GM19193 (cell line): ENCODE data around the gene USP40.

Source experiments
- POLR2A ChIP-seq: IDR thresholded peaks from 4 replicates; pipeline ENCODE4 v1.6.1; 2011; ENCODE audit not compliant: insufficient read depth, insufficient read length; ENCODE audit errors: extremely low read depth

USP40 gene

DNA sequence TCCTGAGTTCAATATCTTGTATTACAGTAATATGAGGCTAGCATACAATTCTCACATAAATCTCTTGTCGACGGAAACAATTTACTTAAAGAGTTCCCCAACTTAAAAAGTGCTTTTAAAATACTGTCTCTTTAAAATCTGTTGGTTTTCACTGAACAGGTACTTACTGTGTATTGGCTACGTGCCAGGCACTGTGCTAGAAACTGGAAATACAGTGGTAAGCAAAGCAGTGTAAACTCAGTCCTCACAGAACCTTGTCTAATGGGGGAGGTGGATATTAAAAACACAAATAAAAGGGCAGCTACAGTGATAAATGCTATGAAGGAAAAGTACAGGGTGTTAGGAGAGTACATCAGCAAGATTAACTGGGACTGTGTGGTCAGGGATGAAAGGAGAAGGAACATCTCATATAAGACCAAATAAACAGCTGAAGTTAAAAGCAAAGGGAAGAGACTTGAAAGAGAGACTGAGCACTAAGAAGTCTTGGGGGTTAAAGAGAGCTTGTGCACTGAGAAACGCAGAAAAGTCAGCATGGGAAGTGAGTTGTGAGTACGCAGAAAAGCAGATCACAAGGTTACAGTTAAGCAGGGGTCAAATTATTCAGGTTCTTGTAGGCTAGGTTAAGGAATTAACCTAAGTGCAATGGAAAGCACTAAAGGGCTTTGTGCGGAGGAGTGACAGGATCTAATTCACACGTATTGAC lies 52.5 kb downstream of the USP40 start:
- TF ChIP-seq POLR2A: no peak

DNA sequence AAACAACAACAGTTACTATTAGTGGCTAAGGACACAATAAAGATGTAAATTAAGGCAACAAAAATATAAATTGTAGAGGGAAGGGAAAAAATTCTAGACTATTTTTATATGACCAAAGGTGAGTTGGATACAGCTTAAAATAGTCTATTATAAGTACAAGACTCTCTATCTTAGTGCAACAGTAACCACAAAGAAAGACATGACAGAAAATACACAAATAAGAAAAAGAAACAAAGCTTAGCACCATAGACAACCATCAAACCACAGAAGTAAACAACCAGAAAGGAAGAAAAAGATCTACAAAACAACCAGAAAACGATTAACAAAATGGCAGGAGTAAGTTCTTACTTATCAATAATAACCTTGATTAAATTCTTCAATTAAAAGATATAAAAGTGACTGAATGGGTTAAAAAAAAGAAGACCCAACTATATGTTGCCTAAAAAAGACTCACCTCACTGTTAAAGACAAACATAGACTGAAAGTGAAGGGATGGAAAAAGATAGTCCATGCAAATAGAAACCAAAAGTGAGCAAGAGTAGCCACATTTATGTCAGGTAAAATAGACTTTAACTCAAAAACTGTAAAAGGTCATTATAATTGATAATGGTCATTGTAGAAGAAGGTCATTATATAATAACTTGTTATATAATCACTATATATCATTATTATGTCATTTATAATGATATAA lies 62.5 kb downstream of the USP40 start:
- no peak for TF ChIP-seq POLR2A

DNA sequence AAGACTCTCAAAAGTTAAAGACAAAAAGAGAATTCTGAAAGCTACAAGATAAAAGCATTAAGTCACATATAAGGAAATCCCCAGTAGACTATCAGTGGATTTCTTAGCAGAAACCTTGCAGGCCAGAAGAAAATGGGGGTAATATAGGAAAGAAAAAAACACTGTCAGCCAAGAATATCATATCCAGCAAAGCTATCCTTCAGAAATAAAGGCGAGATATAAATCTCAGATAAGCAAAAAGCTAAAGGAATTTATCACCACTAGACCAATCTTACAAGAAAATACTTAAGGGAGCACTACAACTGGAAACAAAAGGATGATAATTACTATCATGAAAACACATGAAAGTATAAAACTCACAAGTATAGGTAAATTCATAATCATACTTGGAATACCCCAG lies 63.1 kb downstream of the USP40 start:
- no peak for TF ChIP-seq POLR2A

DNA sequence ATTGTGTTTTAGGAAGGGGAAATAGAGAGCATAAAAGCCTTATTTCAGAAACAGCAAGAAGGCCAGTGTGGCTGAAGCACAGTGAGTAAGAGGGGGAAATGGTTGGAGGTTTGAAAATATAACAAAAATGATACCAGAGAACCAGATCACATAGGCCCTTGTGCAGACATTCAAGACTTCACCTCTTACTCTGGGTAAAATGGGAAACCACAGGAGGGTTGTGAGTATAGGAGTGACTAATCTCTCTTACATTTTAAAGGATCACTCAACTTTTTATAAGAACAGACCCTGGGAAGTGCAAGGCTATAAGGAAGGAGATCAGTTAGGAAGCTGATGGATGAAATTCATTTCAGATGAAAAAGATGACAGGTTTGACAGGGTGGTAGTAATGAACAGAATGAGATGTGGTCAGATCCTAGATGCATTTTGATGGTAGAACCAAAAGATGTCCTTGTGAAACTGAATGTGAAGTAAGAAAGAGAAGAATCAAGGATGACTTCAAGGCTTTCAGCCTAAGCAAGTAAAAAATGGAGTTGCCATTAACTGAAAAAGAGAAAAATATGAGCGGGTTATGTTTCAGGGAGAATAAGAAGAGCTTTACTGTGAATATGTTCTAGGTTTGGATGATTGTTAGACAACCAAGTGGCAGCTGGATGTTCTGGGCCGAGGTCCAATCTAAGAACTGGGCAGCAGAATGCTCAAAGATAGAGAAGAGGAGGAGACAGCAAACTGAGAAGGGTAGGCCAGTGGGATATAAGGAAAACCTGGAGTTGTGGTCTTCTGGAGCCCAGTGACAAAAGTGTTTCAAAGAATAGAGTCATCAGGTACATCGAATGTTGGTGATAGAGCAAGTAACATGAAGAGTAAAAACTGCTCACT lies 65.1 kb downstream of the USP40 start:
- TF ChIP-seq POLR2A: no peak

DNA sequence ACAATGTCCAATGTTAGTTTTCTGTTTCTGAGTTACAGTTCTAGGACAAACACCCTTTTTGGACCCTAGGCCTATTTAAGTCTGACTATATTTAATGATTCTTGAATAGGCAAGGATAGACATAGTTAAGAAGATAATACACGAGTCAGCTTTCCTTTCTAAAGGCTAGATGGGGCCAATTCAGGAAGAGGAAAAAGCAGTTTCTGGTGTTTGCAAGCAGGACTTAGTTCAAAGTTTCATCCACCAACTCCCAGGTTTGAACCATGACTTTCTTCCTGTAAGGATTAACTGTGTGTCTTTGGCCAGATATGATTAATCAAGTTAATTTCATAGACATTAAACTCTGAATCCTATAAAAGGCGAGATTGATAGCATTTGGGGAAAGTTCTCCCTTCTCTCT lies 66.7 kb downstream of the USP40 start:
- no peak for TF ChIP-seq POLR2A

DNA sequence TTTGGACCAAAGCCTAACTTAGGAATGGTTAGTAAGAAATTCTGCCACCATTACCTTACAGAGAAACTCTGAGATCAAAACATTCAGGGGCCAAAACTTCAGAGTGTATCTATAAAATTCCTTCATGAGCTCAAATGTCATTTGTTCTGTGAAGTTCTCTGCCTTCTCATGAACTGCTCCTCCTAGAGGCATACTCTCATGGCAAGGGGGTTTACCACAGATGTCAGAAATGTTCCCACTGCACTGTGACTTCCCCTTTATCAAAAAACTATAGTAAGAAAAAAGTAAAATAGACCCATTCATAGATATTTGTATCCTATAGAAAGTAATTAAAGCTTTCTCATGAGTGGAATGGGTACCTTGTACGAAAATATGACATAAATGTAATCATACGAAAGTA lies 68.5 kb downstream of the USP40 start:
- no peak for TF ChIP-seq POLR2A

DNA sequence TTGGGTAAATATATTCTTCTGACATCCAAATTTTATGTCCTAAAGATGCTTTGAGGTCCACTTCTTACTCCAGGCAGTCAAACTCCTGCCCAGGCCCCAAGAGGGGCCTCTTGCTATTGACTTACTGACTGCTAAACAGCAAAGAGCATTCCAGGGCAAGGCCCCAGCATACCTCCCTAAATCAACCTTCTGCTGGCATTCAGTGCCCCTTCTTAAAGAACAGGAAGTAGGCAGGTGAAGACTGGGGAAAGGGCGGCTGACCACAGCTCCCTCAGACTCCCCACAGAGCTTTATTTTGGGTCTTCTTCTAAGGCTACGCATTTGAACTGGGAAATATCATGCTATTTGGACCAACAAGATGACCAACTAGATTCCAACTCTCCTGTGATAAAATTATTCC lies 68.9 kb downstream of the USP40 start:
- TF ChIP-seq POLR2A: no peak

DNA sequence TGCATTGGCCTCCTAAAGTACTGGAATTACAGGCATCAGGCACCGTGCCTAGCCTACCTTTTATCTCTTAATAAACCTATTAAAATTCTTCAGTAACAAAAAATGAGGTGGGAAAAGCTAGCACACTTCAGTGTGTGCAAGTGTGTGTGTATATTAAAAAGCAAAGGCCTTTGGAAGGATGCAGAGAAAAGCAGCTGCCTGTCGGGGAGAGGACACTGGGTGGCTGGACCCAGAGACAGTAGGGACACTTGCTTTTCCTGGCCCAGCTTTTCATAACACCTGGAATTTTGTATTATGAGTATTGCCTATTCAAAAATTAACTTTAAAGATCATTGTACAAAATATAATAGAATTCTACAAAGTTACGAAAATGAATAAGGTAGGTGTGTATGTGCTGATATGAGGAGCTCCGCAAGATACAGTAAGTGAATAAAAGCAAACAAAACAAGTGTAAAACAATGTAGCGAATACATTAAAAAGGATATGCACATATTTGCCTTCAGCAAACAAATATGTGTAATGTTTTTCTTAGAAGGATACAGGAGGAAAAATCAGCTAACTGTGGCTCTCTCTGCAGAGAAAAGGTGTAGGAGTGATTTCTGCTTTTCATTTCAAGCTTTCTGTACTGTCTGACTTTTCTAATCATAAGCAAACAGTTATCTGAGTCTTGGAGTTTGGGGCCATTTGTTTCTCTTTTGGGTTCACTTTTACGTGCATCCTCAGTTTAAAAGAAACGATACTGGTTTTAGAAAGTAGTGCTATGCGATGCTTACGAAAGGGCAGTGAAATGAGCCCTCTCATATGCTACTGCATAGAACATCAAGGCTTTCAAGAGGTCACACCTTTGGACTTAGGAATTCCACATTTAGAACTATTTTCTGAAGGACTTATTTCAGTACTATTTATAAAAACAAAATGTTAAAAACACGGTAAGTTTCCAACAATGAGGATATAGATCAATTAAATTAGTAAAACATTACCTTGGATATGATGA lies 70.8 kb downstream of the USP40 start:
- TF ChIP-seq POLR2A: no peak

DNA sequence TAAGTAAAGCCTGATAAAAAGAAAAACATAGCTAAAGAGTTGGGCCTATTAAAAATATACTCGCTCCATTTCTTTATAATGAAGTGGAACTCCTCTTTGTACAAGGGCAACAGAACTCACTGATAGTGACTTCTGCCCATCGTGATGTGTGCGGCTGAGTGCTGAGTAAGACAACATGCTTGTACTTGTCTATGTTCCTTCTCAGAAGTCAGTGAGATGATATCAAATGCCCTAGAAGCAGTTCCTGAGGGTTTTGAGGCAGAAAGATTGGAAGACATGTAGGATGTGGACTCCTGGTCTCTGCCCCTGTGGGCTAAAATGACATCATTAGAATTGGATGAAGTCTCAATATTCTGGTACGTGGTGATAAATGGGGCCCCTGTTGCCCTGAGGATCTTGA lies 73.8 kb downstream of the USP40 start:
- no peak for TF ChIP-seq POLR2A

DNA sequence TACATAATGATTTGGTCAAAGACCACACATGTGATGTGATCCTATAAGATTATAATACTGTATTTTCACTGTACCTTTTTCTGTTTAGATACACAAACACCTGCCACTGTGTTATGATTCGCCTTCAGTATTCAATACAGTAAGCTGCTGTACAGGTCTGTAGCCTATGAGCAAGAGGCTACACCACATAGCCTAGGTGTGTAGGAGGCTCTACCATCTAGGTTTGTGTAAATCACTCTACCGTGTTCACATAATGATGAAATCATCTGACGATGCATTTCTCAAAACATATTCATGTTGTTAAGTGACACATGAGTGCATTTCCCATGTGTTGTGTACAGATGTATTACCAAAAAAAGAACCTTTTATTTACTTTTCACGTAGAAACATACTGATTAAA lies 74.5 kb downstream of the USP40 start:
- TF ChIP-seq POLR2A: no peak

DNA sequence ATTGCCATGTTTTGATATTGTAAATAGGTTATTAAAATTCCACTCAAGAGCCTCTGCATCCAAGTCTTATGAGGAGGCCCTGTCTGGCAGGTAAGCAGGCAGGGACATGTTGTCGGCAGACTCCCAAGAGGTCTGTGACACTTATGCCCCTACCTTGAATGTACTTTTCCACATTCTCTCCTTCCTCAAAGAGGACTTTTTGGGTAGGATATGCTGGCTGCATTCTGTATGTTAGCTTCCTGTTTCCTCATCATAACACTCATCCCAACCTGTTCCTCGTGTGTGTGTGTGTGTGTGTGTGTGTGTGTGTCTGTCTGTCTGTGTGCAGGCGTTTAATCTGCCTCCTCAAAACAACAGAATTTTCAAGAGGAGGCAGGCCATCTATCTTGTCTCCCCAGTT lies 75.3 kb downstream of the USP40 start:
- TF ChIP-seq POLR2A: no peak

DNA sequence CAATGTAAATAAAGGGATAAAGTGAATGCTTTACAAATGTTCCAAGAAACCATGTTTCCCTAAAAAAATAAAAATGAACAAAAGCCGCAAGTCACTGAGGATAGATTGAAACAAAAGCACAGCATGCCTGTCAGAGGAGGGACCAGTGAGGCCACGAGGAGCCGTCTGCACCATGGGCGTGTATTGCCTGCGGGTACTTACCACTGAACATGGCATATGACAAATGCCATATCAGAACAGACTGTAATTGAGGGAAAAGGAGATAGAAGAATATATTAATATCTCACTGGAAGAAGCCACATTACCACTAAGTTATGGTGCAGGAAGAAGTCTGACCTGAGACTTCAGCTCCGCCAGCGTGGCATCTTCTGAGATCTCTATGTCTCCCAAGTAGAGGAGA lies 75.8 kb downstream of the USP40 start:
- TF ChIP-seq POLR2A: no peak

DNA sequence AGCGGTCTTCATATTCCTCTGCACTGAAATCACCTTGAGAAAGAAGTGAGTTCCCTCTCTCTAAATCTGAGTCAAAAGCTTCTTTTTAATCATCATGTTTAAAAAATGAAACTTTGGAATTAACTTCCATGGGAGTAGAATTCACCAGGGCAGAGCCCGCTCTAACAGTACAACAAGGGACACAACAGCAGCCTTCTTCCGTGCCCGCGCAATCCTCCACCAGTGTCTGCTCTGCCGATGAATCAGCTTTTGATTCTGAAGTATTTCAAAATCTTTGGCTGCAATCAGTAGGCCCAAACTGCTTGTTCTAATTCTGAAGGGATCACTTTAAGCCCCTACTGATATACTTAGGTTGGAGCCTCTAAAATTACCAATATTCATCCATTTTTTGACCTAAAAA lies 76.9 kb downstream of the USP40 start:
- no peak for TF ChIP-seq POLR2A

DNA sequence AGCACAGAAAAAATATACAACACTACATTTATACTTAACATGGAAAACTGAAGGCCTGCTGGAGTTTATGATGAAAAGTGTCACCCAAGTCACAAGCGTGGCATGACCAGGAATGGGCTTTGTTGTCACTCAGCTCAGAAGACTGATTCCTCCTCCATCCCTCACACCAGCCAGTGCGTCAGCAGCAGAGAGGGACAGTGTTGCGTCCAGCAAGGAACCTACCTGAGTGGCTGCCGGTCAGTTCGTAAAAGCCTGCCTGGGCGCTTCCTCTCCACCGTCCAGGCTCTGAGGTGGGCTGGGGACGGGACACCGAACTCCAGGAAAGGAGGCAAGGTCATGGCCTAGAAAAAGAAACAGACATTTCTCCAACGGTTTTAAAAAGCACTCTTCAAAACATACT lies 77.4 kb downstream of the USP40 start:
- TF ChIP-seq POLR2A: no peak

DNA sequence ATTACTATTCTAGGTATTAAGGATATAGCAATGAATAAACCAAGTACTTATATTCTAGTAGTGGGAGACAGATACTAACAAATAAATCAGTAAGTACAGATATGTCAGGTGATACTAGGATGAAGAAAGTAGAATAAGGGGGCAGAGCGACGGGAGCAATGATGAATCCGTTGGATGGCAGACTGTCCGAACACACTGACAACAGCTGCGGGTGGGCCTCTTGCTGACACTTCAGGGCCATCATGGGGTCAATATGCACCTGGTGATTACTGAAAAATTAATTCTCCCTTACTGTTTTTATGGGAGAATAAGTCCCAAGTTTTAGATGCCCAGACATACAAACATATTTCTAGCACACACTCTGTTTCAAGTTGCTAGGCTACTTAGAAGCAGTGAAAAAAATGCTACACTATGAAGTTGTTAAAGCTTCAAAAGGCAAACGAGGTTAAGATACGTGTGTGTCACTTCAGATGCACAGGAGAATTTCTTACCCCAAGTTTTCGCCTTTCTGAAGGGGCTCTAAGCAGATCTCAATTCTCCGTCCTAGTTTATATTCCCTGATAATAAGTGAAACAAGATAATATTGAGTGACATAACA lies 78.7 kb downstream of the USP40 start:
- TF ChIP-seq POLR2A: no peak
